H1 (cell line): ENCODE data around the gene FRMD4B. TPM values are rescaled to one million over a fixed set of nuclear protein-coding genes. Genes with fewer than 3 reads are reported as not detected.

Experiments used
- FOSL1 ChIP-seq: IDR thresholded peaks from 2 replicates; pipeline ENCODE4 v1.6.1; 2011; ENCODE audit warnings: mild to moderate bottlenecking, low read depth, low read length, moderate library complexity; ENCODE audit not compliant: insufficient read depth
- HDAC6 ChIP-seq: IDR thresholded peaks from one replicate; pipeline ENCODE4 v1.7.1; 2012; ENCODE audit warnings: low read depth, mild to moderate bottlenecking, inconsistent platforms, low read length, moderate library complexity
- JUN ChIP-seq: IDR thresholded peaks from 2 replicates; pipeline ENCODE4 v1.6.1; 2011; ENCODE audit warnings: low read depth, mild to moderate bottlenecking, improper control_type of control experiment, low read length
- KDM4A ChIP-seq: IDR thresholded peaks from one replicate; pipeline ENCODE4 v1.7.1; 2012; ENCODE audit warnings: low read depth, mild to moderate bottlenecking, moderate library complexity, low read length, inconsistent platforms; ENCODE audit not compliant: severe bottlenecking
- MAX ChIP-seq: IDR thresholded peaks from 2 replicates; pipeline ENCODE4 v1.6.1; 2012; ENCODE audit warnings: inconsistent platforms
- NRF1 ChIP-seq: IDR thresholded peaks from 2 replicates; pipeline ENCODE4 v1.6.1; 2011; ENCODE audit warnings: mild to moderate bottlenecking, low read depth, low read length, improper control_type of control experiment
- PHF8 ChIP-seq: fragments of 200-600 bp; sonication (generic); conservative IDR thresholded peaks from 2 replicates; pipeline ENCODE4 v1.7.1; 2012; ENCODE audit warnings: low read depth, mild to moderate bottlenecking, inconsistent platforms, low read length, moderate library complexity
- POLR2AphosphoS5 ChIP-seq: IDR thresholded peaks from 2 replicates; pipeline ENCODE4 v1.6.1; 2011; ENCODE audit warnings: low read depth, low read length
- YY1 ChIP-seq: IDR thresholded peaks from 2 replicates; pipeline ENCODE4 v1.6.1; 2011; ENCODE audit warnings: low read depth, mild to moderate bottlenecking, low read length
- polyA plus RNA-seq, 7 experiments: library from polyadenylated mRNA; depleted of rRNA in 3 of 7; stranded (reverse) in 5 of 7; unstranded in 2 of 7; fragments of >200 nt in 5 of 7; fragments of 200-250 nt in 2 of 7; gene quantifications; 1 replicate in 5 of 7; 2 replicates in 1 of 7; 4 replicates in 1 of 7; pipeline versions ENCODE4 v1.2.1 to v1.2.3, GENCODE V29; 2011 to 2013; ENCODE audit warnings: missing spikeins in 2 of 7, mixed read lengths in 2 of 7
- total RNA-seq: library from RNA; stranded (reverse); fragmentation: NEBNext Ultra II Directional; extraction: Animal tissue kit (Norgen Biotek cat#: 25700); gene quantifications from 2 replicates; pipeline ENCODE4 v1.2.1, GENCODE V29; 2021

The FRMD4B gene
- total and polyA plus RNA-seq, 2 of the 8 experiments (the other 6 are each of a cell fraction or from before 2014, with no cell fraction given): 2.7 to 7.2 TPM

GRCh38 chr3:69255928-69256327 is 130.0 kb downstream of the FRMD4B start (continued):
- TF ChIP-seq KDM4A (no peak), NRF1 (no peak), MAX (no peak), YY1 (no peak), HDAC6 (no peak), POLR2AphosphoS5 (no peak), JUN (no peak), FOSL1 (no peak), PHF8 (no peak)
